HL-60 (cell line): ENCODE results near the gene NSA2.
"Not testable (repeated sequence)": the region's sequence is repeated elsewhere in the genome, so short reads cannot be mapped to it uniquely, and the experiment has no call there.

ENCODE experiments used
- DNase-seq, 2 experiments: peaks; one replicate each; pipeline ENCODE4 v3.0.0-alpha.2; 2010 to 2020; ENCODE audit warnings: low read depth in 1 of 2, low spot score in 1 of 2
- H3K27ac ChIP-seq: fragments of 250-450 bp; sonication (Bioruptor Pico); replicated peaks from 2 replicates; pipeline ENCODE4 v1.5.1; 2020; ENCODE audit warnings: mild to moderate bottlenecking, moderate library complexity
- H3K27me3 ChIP-seq: fragments of 250-450 bp; sonication (Bioruptor Pico); 2 replicates; pipeline ENCODE4 v1.5.1; 2021; ENCODE audit warnings: mild to moderate bottlenecking, moderate library complexity; ENCODE audit not compliant: insufficient read depth, poor library complexity, severe bottlenecking
- H3K4me3 ChIP-seq: replicated peaks from 2 replicates; pipeline ENCODE4 v1.5.1; 2011; ENCODE audit warnings: mild to moderate bottlenecking, control low read depth, low read length; ENCODE audit not compliant: insufficient read depth
- GABPA ChIP-seq: IDR thresholded peaks from 2 replicates; pipeline ENCODE4 v1.6.1; 2012; ENCODE audit warnings: low read depth
- POLR2AphosphoS5 ChIP-seq: IDR thresholded peaks from 2 replicates; pipeline ENCODE4 v1.6.1; 2012; ENCODE audit warnings: low read depth
- SPI1 ChIP-seq: IDR thresholded peaks from 2 replicates; pipeline ENCODE4 v1.6.1; 2012; ENCODE audit warnings: low read depth, mild to moderate bottlenecking, borderline replicate concordance
- TF ChIP-seq, protein P1 (sequence below): IDR thresholded peaks from one replicate; pipeline ENCODE4 v1.5.1; 2011; ENCODE audit warnings: low read length, control low read depth, inconsistent platforms; ENCODE audit not compliant: insufficient read depth
- TF ChIP-seq, protein P2 (sequence below): IDR thresholded peaks from 2 replicates; pipeline ENCODE4 v1.6.1; 2012; ENCODE audit warnings: low read depth; ENCODE audit not compliant: insufficient replicate concordance

Gene NSA2

DNA sequence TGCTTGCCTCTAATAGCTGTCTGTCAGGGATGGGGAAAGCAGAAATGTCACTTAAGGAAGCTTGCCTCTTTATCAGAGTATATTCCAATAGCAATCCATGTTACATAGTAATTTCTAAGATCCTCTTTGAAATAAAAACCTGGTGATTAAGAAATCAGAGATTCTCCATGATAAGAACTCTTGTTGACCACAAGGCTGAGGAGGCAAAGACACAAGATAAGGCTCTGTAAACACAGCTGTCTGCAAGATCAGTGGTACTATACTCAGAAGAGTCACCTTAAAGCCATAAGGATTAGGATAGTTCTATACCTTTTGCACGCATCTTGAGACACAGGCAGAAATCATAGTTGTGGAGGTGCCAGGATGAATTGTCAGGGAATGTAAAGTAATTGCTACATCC, 41.7 kb upstream of the NSA2 start:
- Histone ChIP-seq H3K27me3 (no peaks in the 10 kb centered on the region), H3K4me3 (no peak overlapping the region)
- no peak for DNase-seq

DNA sequence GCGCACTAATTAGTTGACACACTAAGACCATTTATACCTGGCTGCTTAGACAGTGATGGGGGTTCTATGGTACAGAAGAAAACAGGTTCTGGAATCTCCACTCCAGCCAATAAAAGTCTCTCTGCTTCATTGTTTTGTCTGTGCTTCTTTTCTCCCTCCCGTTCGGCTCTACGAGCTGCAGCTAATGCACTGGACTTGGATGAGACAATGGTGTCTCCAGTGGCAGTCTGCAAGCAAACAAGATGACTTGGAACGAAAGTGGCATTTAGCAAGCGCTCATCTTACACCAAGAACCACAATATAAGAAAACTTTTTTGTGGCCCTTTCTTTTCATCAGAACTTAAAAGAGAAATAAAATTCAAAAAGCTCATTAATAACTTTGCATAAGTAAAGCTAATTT, 30.3 kb upstream of the NSA2 start:
- TF ChIP-seq, protein P1, sequence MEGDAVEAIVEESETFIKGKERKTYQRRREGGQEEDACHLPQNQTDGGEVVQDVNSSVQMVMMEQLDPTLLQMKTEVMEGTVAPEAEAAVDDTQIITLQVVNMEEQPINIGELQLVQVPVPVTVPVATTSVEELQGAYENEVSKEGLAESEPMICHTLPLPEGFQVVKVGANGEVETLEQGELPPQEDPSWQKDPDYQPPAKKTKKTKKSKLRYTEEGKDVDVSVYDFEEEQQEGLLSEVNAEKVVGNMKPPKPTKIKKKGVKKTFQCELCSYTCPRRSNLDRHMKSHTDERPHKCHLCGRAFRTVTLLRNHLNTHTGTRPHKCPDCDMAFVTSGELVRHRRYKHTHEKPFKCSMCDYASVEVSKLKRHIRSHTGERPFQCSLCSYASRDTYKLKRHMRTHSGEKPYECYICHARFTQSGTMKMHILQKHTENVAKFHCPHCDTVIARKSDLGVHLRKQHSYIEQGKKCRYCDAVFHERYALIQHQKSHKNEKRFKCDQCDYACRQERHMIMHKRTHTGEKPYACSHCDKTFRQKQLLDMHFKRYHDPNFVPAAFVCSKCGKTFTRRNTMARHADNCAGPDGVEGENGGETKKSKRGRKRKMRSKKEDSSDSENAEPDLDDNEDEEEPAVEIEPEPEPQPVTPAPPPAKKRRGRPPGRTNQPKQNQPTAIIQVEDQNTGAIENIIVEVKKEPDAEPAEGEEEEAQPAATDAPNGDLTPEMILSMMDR, result no peak
- TF ChIP-seq, protein P2, sequence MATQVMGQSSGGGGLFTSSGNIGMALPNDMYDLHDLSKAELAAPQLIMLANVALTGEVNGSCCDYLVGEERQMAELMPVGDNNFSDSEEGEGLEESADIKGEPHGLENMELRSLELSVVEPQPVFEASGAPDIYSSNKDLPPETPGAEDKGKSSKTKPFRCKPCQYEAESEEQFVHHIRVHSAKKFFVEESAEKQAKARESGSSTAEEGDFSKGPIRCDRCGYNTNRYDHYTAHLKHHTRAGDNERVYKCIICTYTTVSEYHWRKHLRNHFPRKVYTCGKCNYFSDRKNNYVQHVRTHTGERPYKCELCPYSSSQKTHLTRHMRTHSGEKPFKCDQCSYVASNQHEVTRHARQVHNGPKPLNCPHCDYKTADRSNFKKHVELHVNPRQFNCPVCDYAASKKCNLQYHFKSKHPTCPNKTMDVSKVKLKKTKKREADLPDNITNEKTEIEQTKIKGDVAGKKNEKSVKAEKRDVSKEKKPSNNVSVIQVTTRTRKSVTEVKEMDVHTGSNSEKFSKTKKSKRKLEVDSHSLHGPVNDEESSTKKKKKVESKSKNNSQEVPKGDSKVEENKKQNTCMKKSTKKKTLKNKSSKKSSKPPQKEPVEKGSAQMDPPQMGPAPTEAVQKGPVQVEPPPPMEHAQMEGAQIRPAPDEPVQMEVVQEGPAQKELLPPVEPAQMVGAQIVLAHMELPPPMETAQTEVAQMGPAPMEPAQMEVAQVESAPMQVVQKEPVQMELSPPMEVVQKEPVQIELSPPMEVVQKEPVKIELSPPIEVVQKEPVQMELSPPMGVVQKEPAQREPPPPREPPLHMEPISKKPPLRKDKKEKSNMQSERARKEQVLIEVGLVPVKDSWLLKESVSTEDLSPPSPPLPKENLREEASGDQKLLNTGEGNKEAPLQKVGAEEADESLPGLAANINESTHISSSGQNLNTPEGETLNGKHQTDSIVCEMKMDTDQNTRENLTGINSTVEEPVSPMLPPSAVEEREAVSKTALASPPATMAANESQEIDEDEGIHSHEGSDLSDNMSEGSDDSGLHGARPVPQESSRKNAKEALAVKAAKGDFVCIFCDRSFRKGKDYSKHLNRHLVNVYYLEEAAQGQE, result no peak
- no peak for TF ChIP-seq SPI1
- no peak for TF ChIP-seq POLR2AphosphoS5
- TF ChIP-seq GABPA, result no peak
- no peak overlapping the region for H3K27ac ChIP-seq
- DNase-seq, result no peak

More for the DNA sequence above, 41.7 kb upstream of the NSA2 start:
- no peak overlapping the region for H3K27ac ChIP-seq
- TF ChIP-seq, protein P1, result no peak
- TF ChIP-seq, protein P2, result no peak
- TF ChIP-seq GABPA (no peak), POLR2AphosphoS5 (no peak), SPI1 (no peak)

DNA sequence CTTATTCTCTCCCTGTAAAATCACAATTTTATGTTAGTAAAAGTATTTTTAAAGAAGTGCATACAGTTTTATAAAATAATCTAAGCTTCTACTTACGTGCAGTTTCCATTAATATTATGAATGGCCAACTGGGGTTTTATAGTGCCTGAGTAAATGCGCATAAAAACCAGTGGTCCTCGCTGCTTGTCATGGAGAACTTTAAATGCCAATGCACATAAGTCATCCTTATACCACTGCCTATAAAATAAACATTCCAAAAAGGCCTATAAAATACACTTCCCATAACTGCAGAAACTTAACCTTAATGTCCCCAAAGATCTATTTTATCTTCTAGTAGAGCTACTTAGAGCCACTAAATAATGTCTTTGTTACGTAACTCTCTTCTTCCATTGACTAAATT, 28.6 kb upstream of the NSA2 start:
- Histone ChIP-seq H3K4me3 (no peak overlapping the region), H3K27ac (no peak overlapping the region)

More for the DNA sequence above, 30.3 kb upstream of the NSA2 start:
- H3K27me3 ChIP-seq, result no peaks in the 10 kb centered on the region
- no peak overlapping the region for H3K4me3 ChIP-seq

DNA sequence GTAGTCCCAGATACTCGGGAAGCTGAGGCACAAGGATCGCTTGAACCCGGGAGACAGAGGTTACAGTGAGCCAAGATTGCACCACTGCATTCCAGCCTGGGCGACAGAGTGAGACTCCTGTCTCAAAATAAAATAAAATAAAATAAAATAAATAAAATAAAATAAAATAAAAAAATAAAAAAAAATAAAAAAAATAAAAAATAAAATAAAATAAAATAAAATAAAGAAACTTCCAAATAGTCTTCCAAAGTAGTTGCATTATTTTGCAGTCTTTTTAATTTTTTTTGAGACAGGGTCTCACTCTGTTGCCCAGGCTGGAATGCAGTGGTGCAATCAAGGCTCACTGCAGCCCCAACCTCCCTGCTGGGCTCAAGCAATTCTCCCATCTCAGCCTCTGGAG, 18.3 kb upstream of the NSA2 start:
- not testable (repeated sequence) for H3K27me3 ChIP-seq, DNase-seq, H3K4me3 ChIP-seq, H3K27ac ChIP-seq

More for the DNA sequence above, 28.6 kb upstream of the NSA2 start:
- DNase-seq, result no peak
- H3K27me3 ChIP-seq, result no peaks in the 10 kb centered on the region
- TF ChIP-seq SPI1 (no peak), GABPA (no peak), POLR2AphosphoS5 (no peak)
- TF ChIP-seq, protein P2, result no peak
- TF ChIP-seq, protein P1, result no peak
